Measurements from ENCODE around the gene CLIP1. TPM values are rescaled to one million over a fixed set of nuclear protein-coding genes. Genes with fewer than 3 reads are reported as not detected.
"Not testable (repeated sequence)": the region's sequence is repeated elsewhere in the genome, so short reads cannot be mapped to it uniquely, and the experiment has no call there.

Gene CLIP1
- total and polyA plus RNA-seq, 2 of the 4 experiments (the other 2 are of a cell fraction), result 38.0 to 54.8 TPM

DNA sequence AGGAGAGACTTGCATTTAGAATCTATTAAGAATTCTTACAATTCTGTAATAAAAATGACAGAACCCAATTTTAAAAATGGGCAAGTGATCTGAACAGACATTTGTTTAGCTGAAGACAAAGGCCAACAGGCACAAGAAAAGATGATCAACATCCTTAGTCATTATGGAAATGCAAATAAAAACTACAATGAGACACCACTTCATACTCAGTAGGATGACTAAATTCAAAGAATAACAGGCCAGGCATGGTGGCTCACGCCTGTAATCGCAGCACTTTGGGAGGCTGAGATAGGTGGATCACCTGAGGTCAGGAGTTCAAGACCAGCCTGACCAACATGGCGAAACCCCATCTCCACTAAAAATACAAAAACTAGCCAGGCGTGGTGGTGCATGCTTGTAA, 164.0 kb downstream of the CLIP1 start:
- no CpG with 5 or more reads among the region's 4 CpGs for WGBS, 2 experiments (ENCODE audit: extremely low coverage in 2 of 2, insufficient read length in 1 of 2)
- H3K27ac ChIP-seq (ENCODE audit: insufficient read depth, low read length); H3K79me1 ChIP-seq (ENCODE audit: low read depth in 1 of 2, low read length in 2 of 2); H3K4me2 ChIP-seq (ENCODE audit: low read depth, low read length); CTCF ChIA-PET; H3K14ac ChIP-seq (replicated peaks; ENCODE audit: low read depth, low read length); in situ Hi-C loops (cut with MboI; ENCODE audit: low sequenced_read_pairs); H3K23ac ChIP-seq (ENCODE audit: low read depth, low read length); H4K5ac ChIP-seq (ENCODE audit: low read depth, low read length); POLR2A ChIA-PET (ENCODE audit: unreplicated experiment); H3K9me3 ChIP-seq (ENCODE audit: control insufficient read depth, insufficient read depth, low read length); H2BK15ac ChIP-seq (ENCODE audit: low read depth, low read length); H4K91ac ChIP-seq (ENCODE audit: insufficient read depth, low read depth, low read length); H2AFZ ChIP-seq (replicated peaks; ENCODE audit: low read length, poor library complexity); H3K56ac ChIP-seq (ENCODE audit: extremely low read depth, insufficient read depth, low read length); H4K8ac ChIP-seq (ENCODE audit: low read depth in 2 of 2, low read length in 2 of 2); dilution Hi-C loops (cut with HindIII; ENCODE audit: low sequenced_read_pairs, unreplicated experiment); DNase-seq; H2BK20ac ChIP-seq (ENCODE audit: low read depth, low read length); ATAC-seq (ENCODE audit: low read depth); H2AK9ac ChIP-seq (replicated peaks; ENCODE audit: low read depth, low read length, poor library complexity); H3K9ac ChIP-seq (ENCODE audit: low read depth, low read length); H3K18ac ChIP-seq (ENCODE audit: low read depth, low read length); H3K27me3 ChIP-seq (ENCODE audit: control insufficient read depth, insufficient read depth, low read length); H2BK5ac ChIP-seq (ENCODE audit: low read depth, low read length, poor library complexity, severe bottlenecking); H3K4me1 ChIP-seq (ENCODE audit: control insufficient read depth, insufficient read depth, low read length); intact Hi-C loops (cut with micrococcal nuclease); H4K20me1 ChIP-seq (ENCODE audit: insufficient read depth, low read length); H3K4me3 ChIP-seq (ENCODE audit: insufficient read depth, low read depth, low read length); H3K9me1 ChIP-seq (ENCODE audit: insufficient read depth, low read length); H3K4ac ChIP-seq (ENCODE audit: low read depth, low read length); H2BK120ac ChIP-seq (ENCODE audit: low read depth, low read length); H2AK5ac ChIP-seq (ENCODE audit: low read depth, low read length); BruUV-seq (replicated peaks): not testable (repeated sequence)
- peaks cover 36% of the 10 kb centered on the region for H3K36me3 ChIP-seq (ENCODE audit: control insufficient read depth, insufficient read depth, low read length)

Measured in IMR-90 (cell line).